NT2/D1 (cell line): ENCODE results near the gene GP9.
"Not testable (repeated sequence)": the region's sequence is repeated elsewhere in the genome, so short reads cannot be mapped to it uniquely, and the experiment has no call there.

Source experiments
- DNase-seq: peaks from one replicate; pipeline ENCODE4 v3.0.0-alpha.2; 2011; ENCODE audit warnings: low read depth, low spot score
- H3K27me3 ChIP-seq: 2 replicates; pipeline ENCODE4 v1.6.0; 2011; ENCODE audit warnings: mild to moderate bottlenecking; ENCODE audit not compliant: insufficient read length, insufficient read depth
- H3K36me3 ChIP-seq: 2 replicates; pipeline ENCODE4 v1.6.1; 2011; ENCODE audit warnings: mild to moderate bottlenecking, low read length, mixed read lengths; ENCODE audit not compliant: insufficient read depth, insufficient read length
- H3K4me1 ChIP-seq: 2 replicates; pipeline ENCODE4 v1.5.1; 2011; ENCODE audit not compliant: insufficient read depth, insufficient read length
- H3K4me3 ChIP-seq: 2 replicates; pipeline ENCODE4 v1.5.1; 2011; ENCODE audit warnings: low read depth; ENCODE audit not compliant: insufficient read length
- H3K9ac ChIP-seq: 2 replicates; pipeline ENCODE4 v1.6.0; 2011; ENCODE audit warnings: low read depth; ENCODE audit not compliant: insufficient read length
- H3K9me3 ChIP-seq: 2 replicates; pipeline ENCODE4 v1.5.1; 2011; ENCODE audit warnings: mild to moderate bottlenecking, low read length; ENCODE audit not compliant: insufficient read depth
- SUZ12 ChIP-seq: IDR thresholded peaks from 2 replicates; pipeline ENCODE4 v1.6.1; 2011; ENCODE audit not compliant: insufficient read length, insufficient read depth; ENCODE audit errors: extremely low read depth
- YY1 ChIP-seq: IDR thresholded peaks from 2 replicates; pipeline ENCODE4 v1.6.1; 2011; ENCODE audit not compliant: insufficient read length, insufficient read depth
- ZNF274 ChIP-seq: IDR thresholded peaks from 2 replicates; pipeline ENCODE4 v1.6.1; 2011; ENCODE audit warnings: mild to moderate bottlenecking, low read depth, low read length

GP9 gene

GRCh38 chr3:129065720-129066073 is 5.1 kb downstream of the GP9 start:
- no peak for DNase-seq
- Histone ChIP-seq H3K9ac (no peak overlapping the region), H3K9me3 (no peaks in the 10 kb centered on the region; the same call in 1 of the 2 replicates), H3K4me3 (no peak overlapping the region), H3K4me1 (peaks cover 8% of the 10 kb centered on the region), H3K36me3 (no peaks in the 10 kb centered on the region), H3K27me3 (no peaks in the 10 kb centered on the region)
- TF ChIP-seq YY1 = no peak
- TF ChIP-seq SUZ12 = no peak
- no peak for TF ChIP-seq ZNF274

GRCh38 chr3:129067719-129068118 is 7.1 kb downstream of the GP9 start:
- H3K4me1 ChIP-seq, DNase-seq, H3K9ac ChIP-seq, H3K36me3 ChIP-seq, H3K27me3 ChIP-seq, H3K4me3 ChIP-seq, H3K9me3 ChIP-seq: not testable (repeated sequence)

- H3K4me3 ChIP-seq = no peak overlapping the region
- no peak for TF ChIP-seq YY1
- no peak for TF ChIP-seq SUZ12
- TF ChIP-seq ZNF274 = no peak
Measured at GRCh38 chr3:129068291-129068886, 7.8 kb downstream of the GP9 start.

GRCh38 chr3:129069313-129070085 is 8.9 kb downstream of the GP9 start:
- H3K27me3 ChIP-seq, H3K9me3 ChIP-seq, H3K36me3 ChIP-seq, H3K4me1 ChIP-seq, H3K4me3 ChIP-seq, DNase-seq, H3K9ac ChIP-seq: not testable (repeated sequence)

More at GRCh38 chr3:129068291-129068886, 7.8 kb downstream of the GP9 start:
- DNase-seq = no peak
- Histone ChIP-seq H3K9me3 (no peaks in the 10 kb centered on the region; the same call in 1 of the 2 replicates), H3K4me1 (no peaks in the 10 kb centered on the region), H3K36me3 (no peaks in the 10 kb centered on the region), H3K27me3 (no peaks in the 10 kb centered on the region), H3K9ac (no peak overlapping the region)

GRCh38 chr3:129070086-129070885 is 9.7 kb downstream of the GP9 start:
- DNase-seq = no peak
- TF ChIP-seq ZNF274 = no peak
- TF ChIP-seq SUZ12 = no peak
- TF ChIP-seq YY1 = no peak
- no peak overlapping the region for H3K4me3 ChIP-seq
- H3K9me3 ChIP-seq = peaks cover 3% of the 10 kb centered on the region; the same call in 1 of the 2 replicates
- no peaks in the 10 kb centered on the region for H3K36me3 ChIP-seq
- no peaks in the 10 kb centered on the region for H3K27me3 ChIP-seq
- no peaks in the 10 kb centered on the region for H3K4me1 ChIP-seq
- H3K9ac ChIP-seq = no peak overlapping the region

- TF ChIP-seq ZNF274 (no peak), YY1 (no peak), SUZ12 (no peak)
- H3K9ac ChIP-seq = no peak overlapping the region
- no peaks in the 10 kb centered on the region for H3K36me3 ChIP-seq
- no peak overlapping the region for H3K4me3 ChIP-seq
- H3K9me3 ChIP-seq = 0 out of 2 replicates have a peak, but pooled peaks cover 3% of the 10 kb centered on the region
- no peaks in the 10 kb centered on the region for H3K4me1 ChIP-seq
- DNase-seq = no peak
- H3K27me3 ChIP-seq = no peaks in the 10 kb centered on the region
Measured at GRCh38 chr3:129077222-129077621, 16.6 kb downstream of the GP9 start.

- Histone ChIP-seq H3K4me1 (no peaks in the 10 kb centered on the region), H3K36me3 (no peaks in the 10 kb centered on the region)
- no peak for DNase-seq
Measured at GRCh38 chr3:129078510-129078909, 17.9 kb downstream of the GP9 start.

More at GRCh38 chr3:129078510-129078909, 17.9 kb downstream of the GP9 start:
- TF ChIP-seq YY1 (no peak), ZNF274 (no peak), SUZ12 (no peak)
- H3K4me3 ChIP-seq = no peak overlapping the region
- H3K9ac ChIP-seq = no peak overlapping the region
- H3K27me3 ChIP-seq = no peaks in the 10 kb centered on the region
- H3K9me3 ChIP-seq = 0 out of 2 replicates have a peak, but pooled peaks cover 3% of the 10 kb centered on the region
